Mesodermal cell (in vitro differentiated cells): ENCODE measurements around the gene TMEFF1.

ENCODE experiments used
- H3K27ac ChIP-seq: 2 replicates; pipeline ENCODE4 v1.7.0; 2013; ENCODE audit warnings: mild to moderate bottlenecking, low read depth, low read length, moderate library complexity; ENCODE audit not compliant: severe bottlenecking
- H3K36me3 ChIP-seq: 2 replicates; pipeline ENCODE4 v1.7.1; 2013; ENCODE audit warnings: mild to moderate bottlenecking, low read length, moderate library complexity; ENCODE audit not compliant: control insufficient read depth, insufficient read depth
- H3K4me1 ChIP-seq: one replicate; pipeline ENCODE4 v1.7.1; 2013; ENCODE audit warnings: mild to moderate bottlenecking, low read length; ENCODE audit not compliant: insufficient read depth, control insufficient read depth, poor library complexity, severe bottlenecking
- H3K4me3 ChIP-seq: 2 replicates; pipeline ENCODE4 v1.7.0; 2013; ENCODE audit warnings: low read length, control low read depth, mild to moderate bottlenecking; ENCODE audit not compliant: insufficient read depth, poor library complexity, severe bottlenecking; ENCODE audit errors: extremely low read depth
- H3K9me3 ChIP-seq: 2 replicates; pipeline ENCODE4 v1.7.1; 2013; ENCODE audit warnings: mild to moderate bottlenecking, low read length, moderate library complexity; ENCODE audit not compliant: control insufficient read depth
- WGBS, 2 experiments: methylation state at CpG; one replicate each; pipeline ENCODE4 v1.1.5; 2013; ENCODE audit warnings: missing lambda C conversion rate in 2 of 2; ENCODE audit not compliant: insufficient coverage in 2 of 2; 5-methylcytosine and 5-hydroxymethylcytosine counted together

The TMEFF1 gene

DNA sequence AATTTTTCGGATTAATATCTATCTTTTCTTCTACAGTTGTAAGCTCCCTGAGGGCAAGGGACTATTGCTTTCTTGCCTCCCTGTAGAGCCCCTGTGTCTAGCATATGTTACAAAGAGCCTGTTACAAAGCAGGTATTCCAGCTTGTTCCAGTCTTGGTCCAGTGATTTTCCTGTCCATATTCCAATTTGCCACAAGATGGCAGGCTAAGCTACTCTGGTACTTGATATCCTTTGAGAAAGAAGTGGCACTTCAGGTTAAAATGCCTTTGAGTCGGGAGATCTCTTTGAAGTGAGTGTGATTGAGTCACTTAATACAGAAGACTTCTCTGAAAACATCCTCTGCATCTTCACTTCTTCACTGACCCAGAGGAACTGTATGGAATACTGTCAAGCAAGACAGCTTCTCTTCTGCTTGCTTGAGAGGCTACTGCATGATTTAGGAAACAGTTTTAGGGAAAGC is 129.4 kb downstream of the TMEFF1 start:
- no peaks in the 10 kb centered on the region for H3K9me3 ChIP-seq
- H3K27ac ChIP-seq, result no peak overlapping the region
- H3K36me3 ChIP-seq, result no peaks in the 10 kb centered on the region
- no peaks in the 10 kb centered on the region for H3K4me1 ChIP-seq
- H3K4me3 ChIP-seq, result no peak overlapping the region
- WGBS, 2 experiments, result no CpG with 5 or more reads among the region's 2 CpGs

DNA sequence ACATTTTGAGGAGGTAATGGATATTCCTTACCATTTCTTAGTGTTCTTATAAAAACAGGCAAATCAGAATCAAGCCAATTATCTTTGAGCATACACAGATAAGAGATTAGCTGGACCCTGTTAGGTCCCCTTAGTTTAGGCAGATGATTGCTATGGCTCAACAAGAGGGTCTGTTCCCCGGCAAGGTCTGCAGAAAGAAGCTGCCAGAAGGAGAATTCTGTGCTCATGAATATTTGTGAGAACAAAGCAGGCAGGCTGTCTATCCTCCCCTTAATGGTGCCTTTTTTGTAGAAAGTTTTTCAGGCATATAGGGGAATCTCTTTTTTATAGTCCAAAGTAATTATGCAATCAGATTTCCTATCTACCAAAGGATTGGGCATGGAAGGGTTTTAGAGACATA is 132.5 kb downstream of the TMEFF1 start:
- Histone ChIP-seq H3K4me3 (no peak overlapping the region), H3K27ac (no peak overlapping the region), H3K36me3 (no peaks in the 10 kb centered on the region), H3K9me3 (no peaks in the 10 kb centered on the region), H3K4me1 (no peaks in the 10 kb centered on the region)
- 75% methylated on average over 1 of the region's 1 CpG; no CpG with 5 or more reads in 1 of the 2 experiments for WGBS, 2 experiments

DNA sequence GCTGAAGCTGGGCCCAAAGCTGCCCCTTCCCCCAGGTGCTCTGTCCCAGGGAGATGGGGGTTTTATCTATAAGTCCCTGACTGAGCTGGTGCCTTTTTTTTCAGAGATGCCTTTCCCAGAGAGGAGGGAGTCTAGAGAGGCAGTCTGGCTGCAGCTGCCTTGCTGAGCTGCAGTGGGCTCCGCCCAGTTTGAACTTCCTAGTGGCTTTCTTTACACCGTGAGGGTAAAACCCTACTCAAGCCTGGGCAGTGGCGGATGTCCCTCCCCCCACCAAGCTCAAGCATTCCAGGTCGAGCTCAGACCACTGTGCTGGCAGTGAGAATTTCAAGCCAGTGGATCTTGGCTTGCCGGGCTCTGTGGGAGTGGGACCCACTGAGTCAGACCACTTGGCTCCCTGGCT is 146.2 kb downstream of the TMEFF1 start:
- 61 to 67% methylated on average over 3 to 5 of the region's 5 CpGs for WGBS, 2 experiments

DNA sequence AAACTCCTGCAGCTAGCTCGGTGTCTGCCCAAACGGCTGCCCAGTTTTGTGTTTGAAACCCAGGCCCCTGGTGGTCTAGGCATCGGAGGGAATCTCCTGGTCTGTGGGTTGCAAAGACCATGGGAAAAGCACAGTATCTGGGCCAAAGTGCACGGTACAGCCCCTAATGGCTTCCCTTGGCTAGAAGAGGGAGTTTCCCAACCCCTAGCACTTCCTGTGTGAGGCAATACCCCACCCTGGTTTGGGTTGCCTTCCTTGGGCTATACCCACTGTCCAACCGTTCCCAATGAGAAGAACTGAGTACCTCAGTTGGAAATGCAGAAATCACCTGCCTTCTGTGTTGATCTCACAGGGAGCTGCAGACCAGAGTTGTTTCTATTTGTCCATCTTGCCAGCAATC is 146.7 kb downstream of the TMEFF1 start:
- H3K9me3 ChIP-seq, result no peaks in the 10 kb centered on the region

More for the DNA sequence above, 146.2 kb downstream of the TMEFF1 start:
- no peaks in the 10 kb centered on the region for H3K9me3 ChIP-seq
- no peaks in the 10 kb centered on the region for H3K4me1 ChIP-seq
- no peak overlapping the region for H3K4me3 ChIP-seq
- H3K36me3 ChIP-seq, result no peaks in the 10 kb centered on the region
- no peak overlapping the region for H3K27ac ChIP-seq

DNA sequence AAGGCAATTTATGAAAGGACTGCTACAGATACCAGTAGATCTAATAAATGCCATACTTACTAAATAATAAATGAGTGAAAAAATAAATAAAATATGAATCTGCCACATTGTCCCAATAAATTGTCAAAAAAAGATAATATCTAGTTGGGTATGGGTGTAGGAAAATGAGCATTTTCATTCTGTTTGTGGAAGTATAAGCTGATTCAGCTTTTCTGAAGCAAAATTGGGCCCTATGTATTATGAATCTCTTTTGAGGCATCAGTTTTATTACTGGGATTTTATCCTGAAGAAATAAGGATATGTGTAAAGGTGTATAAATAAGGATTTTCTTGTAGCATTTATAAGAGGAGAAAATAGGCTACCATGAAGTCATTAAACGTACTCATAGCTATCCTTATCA is 151.0 kb downstream of the TMEFF1 start:
- WGBS, 2 experiments, result no CpG with 5 or more reads among the region's 1 CpG
- Histone ChIP-seq H3K27ac (no peak overlapping the region), H3K4me1 (no peaks in the 10 kb centered on the region), H3K36me3 (no peaks in the 10 kb centered on the region), H3K4me3 (no peak overlapping the region), H3K9me3 (no peaks in the 10 kb centered on the region)

More for the DNA sequence above, 146.7 kb downstream of the TMEFF1 start:
- H3K27ac ChIP-seq, result no peak overlapping the region
- 76 to 92% methylated on average over 5 of the region's 5 CpGs for WGBS, 2 experiments
- no peaks in the 10 kb centered on the region for H3K36me3 ChIP-seq
- H3K4me3 ChIP-seq, result no peak overlapping the region
- no peaks in the 10 kb centered on the region for H3K4me1 ChIP-seq

DNA sequence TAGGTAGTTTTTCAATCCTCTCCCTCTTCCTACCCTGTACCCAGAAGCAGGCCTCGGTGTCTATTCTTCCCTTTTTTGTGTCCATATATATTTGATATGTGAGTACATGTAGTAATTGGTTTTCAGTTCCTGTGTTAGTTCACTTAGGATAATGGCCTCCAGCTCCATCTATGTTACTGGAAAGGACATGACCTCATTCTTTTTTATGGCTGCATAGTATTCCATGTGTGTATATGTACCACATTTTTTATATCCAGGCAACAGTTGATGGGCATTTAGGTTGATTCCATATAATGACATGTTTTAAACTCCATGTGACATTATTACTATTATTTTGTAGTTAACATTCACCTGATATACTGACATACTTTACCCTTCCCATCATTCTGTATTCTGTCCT is 154.0 kb downstream of the TMEFF1 start:
- Histone ChIP-seq H3K4me1 (no peaks in the 10 kb centered on the region), H3K9me3 (no peaks in the 10 kb centered on the region), H3K36me3 (no peaks in the 10 kb centered on the region), H3K27ac (no peak overlapping the region), H3K4me3 (no peak overlapping the region)
- no CpG with 5 or more reads among the region's 1 CpG for WGBS, 2 experiments
